Ramos (cell line): ENCODE results near the gene GMIP.
"Not testable (repeated sequence)": the region's sequence is repeated elsewhere in the genome, so short reads cannot be mapped to it uniquely, and the experiment has no call there.

Experiments used
- in situ Hi-C: fragments of 300-500 bp; cut with MboI; formaldehyde crosslinking; loops from one replicate; pipeline ENCODE4 v1.14.3; 2022; ENCODE audit warnings: low sequenced_read_pairs; ENCODE audit not compliant: unreplicated experiment

The GMIP gene

GRCh38 chr19:19619181-19619848 lies 24.1 kb downstream of the GMIP start:
- in situ Hi-C loops = no loop called here

DNA sequence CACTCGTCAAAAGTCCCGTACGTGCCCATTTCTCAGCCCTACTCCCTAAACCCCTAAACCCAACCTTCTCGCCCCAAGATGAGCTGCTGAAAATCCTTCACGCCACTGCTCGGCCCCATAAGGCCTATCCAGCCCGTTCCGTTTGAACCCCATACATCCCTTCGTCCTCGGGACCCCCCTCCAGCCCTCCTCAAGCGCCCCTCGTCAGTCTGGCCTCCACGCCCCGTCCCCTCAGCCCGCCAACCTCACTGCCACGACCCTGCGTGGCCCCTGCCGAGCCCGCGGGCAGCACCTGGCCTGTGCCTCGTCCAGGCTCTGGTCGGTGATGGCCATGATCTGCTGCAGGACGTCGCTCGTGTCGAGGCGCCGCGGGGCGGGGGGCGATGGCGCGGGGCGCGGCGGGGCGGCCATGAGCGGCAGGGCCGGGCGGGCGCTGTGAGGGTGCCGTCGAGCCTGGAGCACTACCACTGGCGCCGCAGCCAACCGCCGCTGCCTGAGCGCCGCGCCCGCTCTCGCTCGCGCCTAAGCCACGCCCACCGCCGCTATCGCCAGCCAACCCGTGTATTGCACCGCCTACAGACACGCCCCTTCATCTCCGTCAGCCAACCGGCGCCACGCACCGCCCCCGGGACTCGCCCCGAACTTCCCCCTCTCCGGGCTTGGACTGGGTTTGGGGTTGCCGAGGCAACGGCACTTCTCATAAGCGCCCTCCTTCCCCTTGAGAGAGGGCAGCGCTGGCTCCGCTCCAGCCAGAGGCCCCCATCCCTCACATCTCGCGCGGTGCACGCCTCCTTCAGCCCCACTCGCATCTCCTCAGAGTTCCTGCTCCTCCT lies 25.0 kb downstream of the GMIP start, which contains the start of gene PBX4:
PBX4 (minus strand) TSS at position 469 of the 833 bp plus-strand sequence; CDS start at position 411, 58 bp downstream.
- in situ Hi-C loops = no loop called here

- in situ Hi-C loops = no loop called here
These were observed 28.4 kb downstream of the GMIP start for GRCh38 chr19:19615086-19615485.

- in situ Hi-C loops = no loop called here
These were observed 30.0 kb downstream of the GMIP start for GRCh38 chr19:19613506-19613905.

- in situ Hi-C loops = no loop called here
These were observed 32.9 kb downstream of the GMIP start for GRCh38 chr19:19610376-19611202.

- in situ Hi-C loops = not testable (repeated sequence)
These were observed 36.8 kb downstream of the GMIP start for GRCh38 chr19:19606686-19607085.

DNA sequence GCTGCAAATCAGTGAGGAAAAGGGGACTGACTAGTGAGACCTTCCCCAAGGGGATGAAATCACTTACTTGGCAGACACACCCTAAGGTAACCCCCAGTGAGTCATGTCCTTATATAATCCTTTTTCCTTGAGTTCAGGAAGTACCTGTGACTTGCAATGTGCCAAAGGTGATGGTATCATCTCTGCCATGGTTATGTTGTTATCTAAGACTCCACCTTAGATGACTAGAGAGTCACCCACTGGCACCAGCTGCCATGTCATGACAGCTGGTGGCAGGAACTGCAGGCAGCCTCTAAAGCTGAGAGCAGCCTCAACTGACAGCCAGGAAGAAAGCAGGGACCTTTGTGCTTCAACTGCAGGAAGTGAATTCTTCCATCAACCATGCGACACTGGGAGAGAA lies 37.4 kb downstream of the GMIP start:
- in situ Hi-C loops = no loop called here

GRCh38 chr19:19602713-19603324 lies 40.6 kb downstream of the GMIP start:
- in situ Hi-C loops = no loop called here

- in situ Hi-C loops = no loop called here
These were observed 41.2 kb downstream of the GMIP start for GRCh38 chr19:19602136-19602712.

DNA sequence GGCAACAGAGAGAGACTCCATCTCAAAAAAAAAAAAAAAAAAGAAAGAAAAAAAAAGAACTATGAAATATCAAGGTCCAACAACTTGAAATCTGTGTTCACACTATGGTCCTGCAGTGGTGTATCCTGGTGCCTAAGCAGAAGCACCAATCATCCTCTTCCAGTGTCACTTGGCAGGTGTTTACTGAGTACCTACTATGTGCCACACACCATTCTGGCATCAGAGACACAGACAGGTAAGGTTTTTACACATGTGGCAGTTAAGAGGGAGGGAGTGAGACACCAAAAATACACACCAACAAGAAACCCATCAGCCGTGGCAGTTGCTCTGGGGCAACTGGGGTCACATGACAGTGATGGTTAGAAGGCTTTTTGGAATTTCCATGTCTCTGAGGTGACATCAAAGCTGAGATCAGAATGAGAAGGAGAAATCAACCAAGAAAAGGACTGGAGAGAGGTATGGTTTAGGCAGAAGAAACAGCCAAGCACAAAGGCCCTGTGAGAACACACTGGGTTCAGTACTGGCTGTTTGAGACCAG lies 42.6 kb downstream of the GMIP start:
- in situ Hi-C loops = no loop called here

DNA sequence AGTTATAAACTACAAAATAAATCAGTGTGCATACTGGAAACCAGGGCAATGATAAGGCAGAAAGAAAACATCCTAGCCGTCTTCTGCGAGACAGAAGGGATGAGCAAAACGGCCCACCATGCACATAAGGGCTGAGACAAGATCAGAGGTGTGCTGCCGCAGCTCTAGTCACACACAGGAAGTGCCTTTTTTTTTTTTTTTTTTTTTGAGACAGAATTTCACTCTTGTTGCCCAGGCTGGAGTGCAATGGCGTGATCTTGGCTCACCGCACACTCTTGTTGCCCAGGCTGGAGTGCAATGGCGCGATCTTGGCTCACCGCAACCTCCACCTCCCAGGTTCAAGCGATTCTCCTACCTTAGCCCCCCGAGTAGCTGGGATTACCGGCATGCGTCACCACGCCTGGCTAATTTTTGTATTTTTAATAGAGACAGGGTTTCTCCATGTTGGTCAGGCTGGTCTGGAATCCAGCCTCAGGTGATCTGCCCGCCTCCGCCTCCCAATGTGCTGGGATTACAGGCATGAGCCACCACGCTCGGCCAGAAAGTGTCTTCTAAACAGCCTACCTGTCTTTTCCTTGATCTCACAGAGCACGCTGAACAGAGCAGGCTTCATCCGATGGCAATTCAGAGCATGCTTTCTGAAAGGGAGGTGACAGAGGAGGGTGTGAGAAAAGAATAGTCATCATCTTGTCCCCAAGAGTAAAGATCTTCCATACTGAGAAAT lies 44.6 kb downstream of the GMIP start:
- in situ Hi-C loops = not testable (repeated sequence)

DNA sequence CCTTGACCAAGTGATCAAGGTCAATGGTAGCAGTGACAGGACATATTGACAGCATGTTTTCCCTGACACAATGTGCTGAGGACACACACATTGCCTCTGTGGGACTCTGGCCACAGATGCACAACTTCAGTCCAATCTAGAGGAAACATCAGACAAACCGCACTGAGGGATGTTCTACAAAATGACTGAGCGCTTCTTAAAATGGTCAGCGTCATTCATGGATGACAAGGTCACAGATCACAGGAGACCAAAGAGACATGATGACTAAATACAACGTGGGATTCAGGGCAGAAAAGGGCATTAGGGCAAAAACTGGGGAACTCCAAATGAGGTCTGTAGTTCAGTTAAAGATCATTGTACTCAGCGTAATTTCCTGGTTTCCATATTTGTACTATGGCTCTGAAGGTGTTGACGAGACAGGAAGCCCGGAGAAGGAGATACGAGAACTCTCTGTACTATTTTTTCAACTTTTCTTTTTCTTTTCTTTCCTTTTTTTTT lies 45.6 kb downstream of the GMIP start:
- in situ Hi-C loops = no loop called here

DNA sequence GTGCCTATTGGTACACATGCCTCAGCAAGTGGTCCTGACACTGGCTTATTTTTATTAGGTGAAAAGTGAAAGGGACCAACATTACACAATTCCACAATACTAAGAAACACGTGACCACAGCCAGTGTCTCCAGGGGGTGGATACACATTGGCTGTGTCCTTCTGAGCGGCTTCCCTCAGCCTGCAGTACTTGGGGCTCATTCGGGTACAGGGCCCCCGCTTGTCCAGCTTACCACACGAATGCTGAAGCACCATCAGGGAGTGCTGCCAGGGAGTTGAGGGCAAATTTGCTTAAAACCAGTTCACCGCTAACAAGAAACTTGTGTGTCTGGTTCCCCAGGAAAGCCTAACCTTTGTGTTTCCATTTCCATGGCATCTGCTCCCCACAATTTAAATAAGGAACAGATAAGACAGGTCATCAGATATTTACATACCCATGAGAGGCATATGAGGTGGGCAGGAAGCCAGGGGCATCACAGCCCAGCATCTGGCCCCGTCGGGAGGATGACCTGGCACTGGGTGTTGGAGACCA lies 48.2 kb downstream of the GMIP start:
- in situ Hi-C loops = no loop called here

- in situ Hi-C loops = no loop called here
These were observed 49.1 kb downstream of the GMIP start for GRCh38 chr19:19594381-19594780.

- in situ Hi-C loops = no loop called here
These were observed 50.8 kb downstream of the GMIP start for GRCh38 chr19:19592690-19593089.

- in situ Hi-C loops = no loop called here
These were observed 52.2 kb downstream of the GMIP start for GRCh38 chr19:19591133-19591825.

- in situ Hi-C loops = no loop called here
These were observed 54.9 kb downstream of the GMIP start for GRCh38 chr19:19588546-19588945.

GRCh38 chr19:19587771-19588170 lies 55.7 kb downstream of the GMIP start:
- in situ Hi-C loops = no loop called here
